GM13977 (cell line): ENCODE measurements around the gene SMURF2.
"Not testable (repeated sequence)": the region's sequence is repeated elsewhere in the genome, so short reads cannot be mapped to it uniquely, and the experiment has no call there.

Experiments used
- DNase-seq: peaks from one replicate; pipeline ENCODE4 v3.0.0; 2012; ENCODE audit warnings: low spot score
- in situ Hi-C: fragments of 300-500 bp; cut with MboI; formaldehyde crosslinking; loops from one replicate; pipeline ENCODE4 v1.12.0; 2022; ENCODE audit warnings: low sequenced_read_pairs, low pct_unique_long_range_greater_than_20kb, mixed read lengths, inconsistent platforms; ENCODE audit not compliant: unreplicated experiment
- TF ChIP-seq, protein P1 (sequence below): IDR thresholded peaks from 2 replicates; pipeline ENCODE4 v1.5.1; 2012; ENCODE audit warnings: mild to moderate bottlenecking, control low read depth; ENCODE audit not compliant: insufficient read depth; ENCODE audit errors: extremely low read depth, missing control alignments

The SMURF2 gene

DNA sequence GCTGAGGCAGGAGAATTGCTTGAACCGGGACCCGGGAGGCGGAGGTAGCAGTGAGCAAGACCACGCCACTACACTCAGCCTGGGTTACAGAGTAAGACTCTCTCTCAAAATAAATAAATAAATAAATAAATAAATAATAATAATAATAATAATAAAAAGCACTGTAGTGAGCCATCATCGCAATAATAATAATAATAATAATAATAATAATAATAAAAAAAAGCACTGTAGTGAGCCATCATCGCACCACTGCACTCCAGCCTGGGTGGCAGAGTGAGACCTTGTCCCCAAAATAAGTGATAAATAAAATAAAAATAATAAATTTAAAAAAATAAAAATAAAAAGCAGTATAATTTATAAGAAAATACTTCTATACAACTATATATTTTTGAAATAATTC lies 40.3 kb downstream of the SMURF2 start:
- DNase-seq: no peak
- TF ChIP-seq, protein P1, sequence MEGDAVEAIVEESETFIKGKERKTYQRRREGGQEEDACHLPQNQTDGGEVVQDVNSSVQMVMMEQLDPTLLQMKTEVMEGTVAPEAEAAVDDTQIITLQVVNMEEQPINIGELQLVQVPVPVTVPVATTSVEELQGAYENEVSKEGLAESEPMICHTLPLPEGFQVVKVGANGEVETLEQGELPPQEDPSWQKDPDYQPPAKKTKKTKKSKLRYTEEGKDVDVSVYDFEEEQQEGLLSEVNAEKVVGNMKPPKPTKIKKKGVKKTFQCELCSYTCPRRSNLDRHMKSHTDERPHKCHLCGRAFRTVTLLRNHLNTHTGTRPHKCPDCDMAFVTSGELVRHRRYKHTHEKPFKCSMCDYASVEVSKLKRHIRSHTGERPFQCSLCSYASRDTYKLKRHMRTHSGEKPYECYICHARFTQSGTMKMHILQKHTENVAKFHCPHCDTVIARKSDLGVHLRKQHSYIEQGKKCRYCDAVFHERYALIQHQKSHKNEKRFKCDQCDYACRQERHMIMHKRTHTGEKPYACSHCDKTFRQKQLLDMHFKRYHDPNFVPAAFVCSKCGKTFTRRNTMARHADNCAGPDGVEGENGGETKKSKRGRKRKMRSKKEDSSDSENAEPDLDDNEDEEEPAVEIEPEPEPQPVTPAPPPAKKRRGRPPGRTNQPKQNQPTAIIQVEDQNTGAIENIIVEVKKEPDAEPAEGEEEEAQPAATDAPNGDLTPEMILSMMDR: no peak
- in situ Hi-C loops: no loop called here

DNA sequence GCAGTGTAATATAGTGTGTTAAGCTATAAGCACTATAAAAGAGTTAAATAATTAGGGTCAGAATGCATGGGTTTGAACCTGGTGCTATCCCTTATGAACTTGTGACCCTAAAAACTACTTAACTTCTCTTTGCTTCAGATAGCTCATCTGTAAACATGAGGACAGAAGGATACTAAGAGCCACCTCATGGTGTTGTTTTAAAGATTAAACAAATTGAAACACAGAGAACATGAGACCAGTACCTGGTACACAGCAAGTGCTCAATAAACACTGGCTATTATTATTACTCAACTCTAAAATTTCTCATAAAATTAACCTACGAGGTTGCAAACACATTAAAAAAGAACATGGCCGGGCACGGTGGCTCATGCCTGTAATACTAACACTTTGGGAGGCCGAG lies 43.3 kb downstream of the SMURF2 start:
- no peak for DNase-seq
- TF ChIP-seq, protein P1: no peak
- in situ Hi-C loops: no loop called here

DNA sequence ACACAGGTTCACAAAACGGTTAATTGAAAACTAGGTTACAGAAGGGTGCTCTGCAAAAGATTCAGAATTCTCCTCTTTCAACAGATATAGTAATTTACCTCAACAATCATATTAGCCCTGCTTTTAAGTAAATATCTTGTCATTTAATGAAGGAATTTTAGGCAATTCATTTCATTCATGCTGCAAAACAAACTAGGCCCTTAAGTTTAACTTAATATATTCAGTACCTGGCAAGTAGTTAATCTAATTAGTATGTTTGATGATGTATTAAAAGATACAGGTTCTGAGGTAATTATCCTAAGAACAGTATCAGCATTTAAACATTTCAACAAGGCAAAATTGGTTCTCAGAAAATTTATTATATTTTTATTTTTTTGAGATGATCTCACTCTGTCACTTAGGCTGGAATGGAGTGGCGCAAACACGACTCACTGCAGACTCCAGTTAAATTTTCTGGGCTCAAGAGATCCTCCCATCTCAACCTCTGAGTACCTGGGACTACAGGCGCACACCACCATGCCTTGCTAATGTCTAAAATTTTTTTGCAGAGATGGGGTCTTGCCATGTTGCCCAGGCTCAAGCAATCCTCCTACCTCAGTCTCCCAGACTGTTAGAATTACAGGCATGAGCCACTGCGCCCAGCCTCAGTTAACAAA lies 44.9 kb downstream of the SMURF2 start:
- in situ Hi-C loops: no loop called here

DNA sequence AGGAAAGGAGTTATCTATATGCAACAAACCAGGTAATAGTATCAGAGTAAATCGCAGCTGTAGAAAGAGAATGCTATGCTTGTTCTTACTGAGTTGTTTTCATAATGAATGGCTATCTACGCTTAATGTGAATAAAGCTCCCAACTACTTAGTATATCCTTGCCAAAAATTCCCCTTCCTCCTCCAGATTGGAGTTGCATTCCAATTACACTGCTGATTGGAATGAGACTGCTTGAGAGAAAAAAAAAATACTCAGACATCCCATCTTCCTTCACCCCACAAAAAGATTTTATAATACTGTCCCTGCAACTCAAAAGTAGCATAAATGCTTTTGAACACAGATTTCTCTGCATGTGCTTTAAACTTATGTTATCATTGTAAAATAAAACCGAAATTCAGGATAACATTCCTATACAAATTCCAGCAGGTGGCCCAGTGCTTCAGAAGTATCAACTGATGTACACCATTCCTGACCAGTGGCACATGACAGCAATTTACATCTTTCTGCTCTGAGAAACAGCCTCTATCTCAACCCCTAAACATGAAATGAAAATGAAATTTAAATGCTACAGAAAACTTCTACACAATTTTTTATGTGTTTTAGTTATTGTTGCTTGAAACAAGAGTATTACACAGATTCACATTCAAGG lies 47.0 kb downstream of the SMURF2 start:
- TF ChIP-seq, protein P1: no peak
- in situ Hi-C loops: no loop called here
- no peak for DNase-seq

More for the DNA sequence above, 44.9 kb downstream of the SMURF2 start:
- TF ChIP-seq, protein P1: no peak
- no peak for DNase-seq

DNA sequence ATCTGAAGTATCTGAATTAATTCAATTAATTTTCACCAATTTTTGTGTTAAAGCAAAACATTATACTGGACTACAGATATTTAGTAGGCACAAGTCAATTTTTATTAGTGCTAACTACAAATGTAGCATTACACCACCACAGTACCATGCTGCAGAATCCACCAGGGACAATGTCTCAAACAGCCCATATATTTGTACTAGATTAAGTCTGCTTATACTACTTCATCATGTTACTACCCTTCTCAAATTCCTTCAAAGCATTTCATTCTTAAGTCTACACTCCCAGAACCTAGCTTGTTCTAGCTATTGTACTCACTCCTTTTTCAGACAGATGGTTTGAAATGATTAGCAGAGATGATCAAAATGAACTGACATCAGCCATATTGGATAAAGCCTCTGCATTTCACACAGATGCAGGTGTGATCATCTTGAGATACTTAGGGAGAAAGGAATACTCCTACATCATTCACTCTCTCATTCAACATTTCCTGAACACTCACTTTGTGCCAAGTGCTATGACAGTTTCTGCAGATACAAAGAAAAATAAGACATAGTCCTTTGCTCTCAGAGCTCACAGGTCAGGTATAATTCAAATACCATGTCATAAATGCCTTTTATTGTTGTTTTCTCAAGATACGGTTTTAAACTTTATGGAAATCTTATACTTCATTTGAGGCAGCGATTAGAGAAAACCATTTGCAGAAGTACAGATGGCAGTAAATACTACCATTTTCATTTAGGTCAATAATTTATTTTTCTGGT lies 47.7 kb downstream of the SMURF2 start:
- TF ChIP-seq, protein P1: no peak
- in situ Hi-C loops: no loop called here
- DNase-seq: no peak

DNA sequence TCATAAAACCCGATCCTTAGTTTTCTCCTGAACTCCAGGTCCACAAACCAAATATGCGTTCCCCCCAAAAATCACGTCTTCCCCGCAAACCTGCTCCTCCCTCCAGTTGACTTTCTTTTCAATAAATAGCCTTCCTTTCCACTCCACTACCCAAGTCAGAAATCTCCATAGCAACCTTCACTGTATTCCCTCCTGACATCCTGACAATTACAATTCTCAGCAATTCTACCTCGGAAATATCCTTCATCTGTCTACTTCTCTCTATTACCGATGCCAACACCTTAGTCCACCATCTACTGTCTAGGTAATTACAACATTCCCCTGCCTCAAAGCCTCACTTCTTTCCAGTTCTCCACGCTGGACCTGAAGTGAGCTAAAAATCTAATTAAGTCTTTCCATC lies 50.7 kb downstream of the SMURF2 start:
- TF ChIP-seq, protein P1: no peak
- DNase-seq: no peak
- in situ Hi-C loops: no loop called here

DNA sequence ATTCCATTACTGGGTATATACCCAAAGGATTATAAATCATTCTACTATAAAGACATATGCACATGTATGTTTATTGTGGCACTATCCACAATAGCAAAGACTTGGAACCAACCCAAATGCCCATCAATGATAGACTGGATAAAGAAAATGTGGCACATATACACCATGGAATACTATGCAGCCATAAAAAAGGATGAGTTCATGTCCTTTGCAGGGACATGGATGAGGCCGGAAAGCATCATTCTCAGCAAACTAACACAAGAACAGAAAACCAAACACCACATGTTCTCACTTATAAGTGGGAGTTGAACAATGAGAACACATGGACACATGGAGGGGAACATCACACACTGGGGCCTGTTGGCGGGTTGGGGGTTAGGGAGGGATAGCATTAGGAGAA lies 51.9 kb downstream of the SMURF2 start:
- DNase-seq, in situ Hi-C loops: not testable (repeated sequence)
